22Rv1 (cell line): ENCODE data around the gene PAGE2B.

Experiments
- CTCF ChIP-seq: fragments of 450-650 bp; IDR thresholded peaks from 2 replicates; pipeline ENCODE4 v1.5.1; 2017; ENCODE audit warnings: mild to moderate bottlenecking
- ZFX ChIP-seq: fragments of 450-650 bp; IDR thresholded peaks from 2 replicates; pipeline ENCODE4 v1.6.1; 2017; ENCODE audit warnings: antibody characterized with exemption, borderline replicate concordance

GRCh38 chrX:55102754-55103153, 27.9 kb downstream of the PAGE2B start:
- no peak for TF ChIP-seq CTCF
- no peak for TF ChIP-seq ZFX
